GM19463 (cell line): ENCODE data around the gene MRFAP1.
"Not testable (repeated sequence)": the region's sequence is repeated elsewhere in the genome, so short reads cannot be mapped to it uniquely, and the experiment has no call there.

Experiments used
- ATAC-seq: cut with Tn5 transposase; IDR thresholded peaks from one replicate; pipeline ENCODE4 v1.9.1; 2021; ENCODE audit warnings: mild to moderate bottlenecking, moderate library complexity; ENCODE audit not compliant: unreplicated experiment

MRFAP1 gene

GRCh38 chr4:6632125-6632524, 8.4 kb upstream of the MRFAP1 start:
- no peak for ATAC-seq

- no peak for ATAC-seq
These were observed 7.2 kb upstream of the MRFAP1 start for GRCh38 chr4:6633091-6633906.

- no peak for ATAC-seq
These were observed 5.7 kb upstream of the MRFAP1 start for GRCh38 chr4:6634746-6635145.

- no peak for ATAC-seq
These were observed 1.3 kb upstream of the MRFAP1 start for GRCh38 chr4:6639137-6639680.

GRCh38 chr4:6641164-6641970, 882 bp downstream of the MRFAP1 start:
- peak; percentile 10 for ATAC-seq

- ATAC-seq = no peak
These were observed 1.5 kb downstream of the MRFAP1 start for GRCh38 chr4:6641971-6642320.

GRCh38 chr4:6643141-6643847, 2.8 kb downstream of the MRFAP1 start:
- no peak for ATAC-seq

- ATAC-seq = no peak
These were observed 4.5 kb downstream of the MRFAP1 start for GRCh38 chr4:6644792-6645530.

GRCh38 chr4:6647169-6647568, 6.7 kb downstream of the MRFAP1 start:
- ATAC-seq = no peak

- no peak for ATAC-seq
These were observed 7.2 kb downstream of the MRFAP1 start for GRCh38 chr4:6647582-6648230.

- ATAC-seq = no peak
These were observed 8.7 kb downstream of the MRFAP1 start for GRCh38 chr4:6649216-6649615.

- ATAC-seq = not testable (repeated sequence)
These were observed 13.7 kb downstream of the MRFAP1 start for GRCh38 chr4:6654211-6654610.

- ATAC-seq = not testable (repeated sequence)
These were observed 14.8 kb downstream of the MRFAP1 start for GRCh38 chr4:6655291-6655690.

- ATAC-seq = no peak
These were observed 15.4 kb downstream of the MRFAP1 start for GRCh38 chr4:6655924-6656323.

- no peak for ATAC-seq
These were observed 17.0 kb downstream of the MRFAP1 start for GRCh38 chr4:6657242-6658208.

- ATAC-seq = no peak
These were observed 17.7 kb downstream of the MRFAP1 start for GRCh38 chr4:6658209-6658595.

GRCh38 chr4:6658597-6659075, 18.2 kb downstream of the MRFAP1 start:
- ATAC-seq = no peak

GRCh38 chr4:6659897-6660296, 19.4 kb downstream of the MRFAP1 start:
- no peak for ATAC-seq

GRCh38 chr4:6660430-6660829, 19.9 kb downstream of the MRFAP1 start:
- no peak for ATAC-seq
